Hematopoietic multipotent progenitor cell treated with erythropoietin and hydrocortisone succinate and interleukin-3 and kit ligand, for 17 days (in vitro differentiated cells): ENCODE data around the gene VSTM1.
"Not testable (repeated sequence)": the region's sequence is repeated elsewhere in the genome, so short reads cannot be mapped to it uniquely, and the experiment has no call there.

ENCODE experiments used
- DNase-seq: peaks from one replicate; pipeline ENCODE4 v3.0.0-alpha.2; 2015; ENCODE audit warnings: low spot score

Gene VSTM1

DNA sequence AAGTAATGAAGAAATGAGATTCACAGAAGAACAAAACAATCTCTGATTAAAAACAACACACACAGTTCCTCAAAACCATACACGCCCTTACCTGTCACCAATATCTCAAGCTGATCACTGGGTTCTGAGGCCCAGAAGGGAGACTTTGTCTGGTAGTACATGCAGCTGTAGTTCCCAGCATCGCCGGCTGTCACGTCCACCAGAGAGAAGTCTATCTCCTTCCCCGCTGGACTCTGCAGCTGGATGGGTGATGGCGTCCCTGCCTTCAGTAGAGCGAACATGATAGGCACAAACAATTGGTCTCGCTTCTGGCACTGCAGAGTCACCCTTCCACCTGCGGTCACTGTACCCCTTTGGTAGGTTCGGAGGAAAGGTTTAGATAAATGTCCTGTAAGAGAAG, 10.1 kb upstream of the VSTM1 start:
- DNase-seq = no peak

DNA sequence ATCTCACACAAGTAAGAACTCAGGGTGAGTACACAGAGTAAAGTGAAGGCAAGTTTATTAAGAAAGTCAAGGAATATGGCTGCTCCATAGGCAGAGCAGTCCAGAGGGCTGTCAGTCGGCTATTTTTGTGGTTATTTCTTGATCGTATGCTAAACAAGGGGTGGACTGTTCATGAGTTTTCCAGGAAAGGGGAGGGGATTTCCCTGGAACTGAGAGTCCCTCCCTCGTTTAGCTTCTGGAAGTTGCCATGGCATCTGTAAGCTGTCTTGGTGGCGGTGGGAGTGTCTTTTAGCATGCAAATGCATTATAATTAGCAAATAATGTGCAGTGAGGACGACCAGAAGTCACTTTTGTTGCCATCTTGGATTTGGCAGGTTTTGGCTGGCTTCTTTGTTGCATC, 5.8 kb upstream of the VSTM1 start:
- DNase-seq = no peak

DNA sequence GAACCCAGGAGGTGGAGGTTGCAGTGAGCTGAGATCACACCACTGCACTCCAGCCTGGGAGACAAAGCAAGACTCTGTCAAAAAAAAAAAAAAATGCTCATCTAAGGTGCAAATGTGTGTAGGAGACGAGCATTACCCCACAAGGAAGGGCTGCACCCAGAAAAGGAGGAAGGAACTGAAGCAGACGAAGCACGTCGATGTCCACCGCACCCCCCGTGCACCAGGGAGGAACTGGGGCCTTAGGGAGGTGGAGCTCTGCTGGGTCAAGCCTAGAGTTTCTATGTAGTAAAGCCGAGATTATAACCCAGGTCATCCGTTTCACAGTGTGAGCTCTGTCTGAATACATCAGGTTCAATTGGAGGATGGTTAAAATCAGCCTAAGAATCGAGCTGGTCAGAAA, 1.1 kb downstream of the VSTM1 start:
- no peak for DNase-seq

DNA sequence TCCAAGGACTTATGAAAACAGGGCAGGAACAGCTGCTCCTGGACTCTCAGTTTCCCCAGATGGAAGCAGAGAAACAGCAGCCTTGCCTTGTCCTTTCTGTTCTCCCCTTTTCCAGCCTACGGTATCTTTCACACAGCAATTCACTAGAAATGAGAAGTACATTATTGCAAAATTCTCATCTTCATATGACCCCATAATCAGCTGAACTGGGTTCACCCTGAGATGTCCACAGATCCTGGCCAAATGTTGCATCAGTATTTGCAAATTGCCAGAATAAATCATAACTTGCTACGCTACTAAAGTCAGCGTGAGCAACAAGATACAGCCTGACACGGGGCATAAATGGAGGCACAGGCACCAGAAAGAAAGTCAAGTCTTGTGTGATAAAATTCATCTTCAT, 16.1 kb downstream of the VSTM1 start:
- DNase-seq = no peak

DNA sequence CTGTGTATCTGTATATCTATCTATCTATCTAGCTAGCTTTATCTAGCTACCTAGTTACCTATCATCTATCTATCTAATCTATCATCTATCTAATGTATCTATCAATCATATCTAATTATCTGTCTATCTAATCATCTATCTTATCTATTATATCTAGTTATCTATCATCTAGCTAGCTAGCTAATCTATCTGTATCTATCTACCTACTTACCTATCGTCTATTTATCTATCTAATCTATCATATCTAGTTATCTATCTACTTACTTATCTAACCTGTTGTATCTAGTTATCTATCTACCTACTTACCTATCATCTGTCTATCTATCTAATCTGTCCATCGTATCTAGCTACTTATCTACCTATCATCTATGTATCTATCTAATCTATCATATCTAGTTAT, 17.9 kb downstream of the VSTM1 start:
- no peak for DNase-seq

DNA sequence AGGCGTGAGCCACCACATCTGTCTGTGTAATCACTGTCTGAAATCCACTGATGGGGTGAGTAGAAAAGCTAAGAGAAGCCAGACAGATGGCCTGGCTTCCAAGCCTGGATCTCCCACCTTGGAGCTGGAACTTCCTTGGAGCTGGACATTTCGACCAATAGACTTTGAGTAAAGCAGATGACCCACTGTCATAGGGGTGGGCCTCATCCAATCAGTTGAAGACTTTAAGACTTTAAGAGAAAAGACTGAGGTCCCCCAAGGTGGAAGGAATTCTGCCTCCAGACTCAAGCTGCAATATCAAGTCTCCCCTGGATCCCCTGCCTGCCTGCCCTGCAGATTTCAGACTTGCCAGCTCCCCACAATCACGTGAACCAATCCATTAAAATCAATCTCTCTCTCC, 20.7 kb downstream of the VSTM1 start:
- no peak for DNase-seq

DNA sequence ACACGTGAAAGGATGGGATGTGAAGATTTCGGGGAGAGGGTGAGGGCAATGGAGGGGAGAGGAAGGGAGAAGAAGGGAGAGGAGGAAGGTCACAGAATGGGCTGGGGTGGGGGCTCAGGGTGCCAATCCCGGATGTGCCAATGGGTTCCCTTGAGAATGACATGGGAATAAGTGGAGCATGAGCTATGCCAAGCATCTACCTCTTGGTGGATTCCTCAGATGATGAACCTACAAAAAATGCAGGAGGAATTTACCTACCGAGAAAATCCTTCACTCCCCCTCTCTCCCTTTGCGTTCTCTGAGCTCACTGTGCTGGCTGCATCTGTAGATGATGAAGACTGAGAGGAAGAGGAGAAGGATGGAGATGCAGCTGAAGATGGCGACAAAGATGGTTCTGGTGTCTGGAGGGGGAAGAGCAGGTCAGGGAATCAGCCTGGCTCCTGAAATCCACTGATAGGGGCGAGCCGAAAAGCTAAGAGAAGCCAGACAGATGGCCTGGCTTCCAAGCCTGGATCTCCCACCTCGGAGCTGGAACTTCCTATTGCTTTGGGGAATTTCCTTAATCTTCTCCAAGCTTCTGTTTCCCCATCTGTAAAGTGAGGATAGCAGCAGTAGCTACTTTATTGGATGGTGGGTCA, 21.6 kb downstream of the VSTM1 start:
- DNase-seq = no peak

DNA sequence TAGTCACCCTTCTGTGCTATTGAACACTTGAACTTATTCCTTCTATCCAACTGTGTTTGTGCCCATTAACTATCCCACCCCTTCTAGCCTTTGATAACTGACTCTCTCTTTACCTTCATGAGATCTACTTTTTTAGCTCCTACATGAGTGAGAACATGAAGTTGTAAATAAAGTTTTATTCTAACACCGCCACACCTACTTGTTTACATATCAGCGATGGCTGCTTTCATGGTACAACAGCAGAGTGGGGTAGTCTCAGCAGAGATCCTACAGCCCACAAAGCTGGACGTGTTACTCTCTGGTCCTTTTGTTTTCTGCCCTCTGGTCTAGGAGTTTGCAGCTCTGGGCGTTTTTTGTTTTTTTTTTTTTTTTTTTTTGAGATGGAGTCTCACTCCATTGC, 23.7 kb downstream of the VSTM1 start:
- DNase-seq = no peak

DNA sequence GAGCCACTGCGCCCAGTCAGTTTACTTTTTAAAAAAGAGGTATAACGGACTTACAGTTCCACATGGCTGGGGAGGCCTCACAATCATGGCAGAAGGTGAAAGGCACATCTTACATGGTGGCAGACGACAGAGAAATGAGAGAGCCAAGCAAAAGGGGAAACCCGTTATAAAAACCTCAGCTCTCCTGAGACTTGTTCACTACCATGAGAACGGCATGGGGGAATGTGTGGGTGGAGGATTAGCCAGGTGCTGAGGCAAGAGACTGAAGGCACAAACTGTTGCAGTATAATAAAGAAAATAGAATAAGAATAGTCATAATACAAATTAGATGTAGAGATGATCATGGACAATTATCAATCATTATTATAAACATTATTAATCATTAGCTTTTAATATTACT, 27.2 kb downstream of the VSTM1 start:
- not testable (repeated sequence) for DNase-seq

DNA sequence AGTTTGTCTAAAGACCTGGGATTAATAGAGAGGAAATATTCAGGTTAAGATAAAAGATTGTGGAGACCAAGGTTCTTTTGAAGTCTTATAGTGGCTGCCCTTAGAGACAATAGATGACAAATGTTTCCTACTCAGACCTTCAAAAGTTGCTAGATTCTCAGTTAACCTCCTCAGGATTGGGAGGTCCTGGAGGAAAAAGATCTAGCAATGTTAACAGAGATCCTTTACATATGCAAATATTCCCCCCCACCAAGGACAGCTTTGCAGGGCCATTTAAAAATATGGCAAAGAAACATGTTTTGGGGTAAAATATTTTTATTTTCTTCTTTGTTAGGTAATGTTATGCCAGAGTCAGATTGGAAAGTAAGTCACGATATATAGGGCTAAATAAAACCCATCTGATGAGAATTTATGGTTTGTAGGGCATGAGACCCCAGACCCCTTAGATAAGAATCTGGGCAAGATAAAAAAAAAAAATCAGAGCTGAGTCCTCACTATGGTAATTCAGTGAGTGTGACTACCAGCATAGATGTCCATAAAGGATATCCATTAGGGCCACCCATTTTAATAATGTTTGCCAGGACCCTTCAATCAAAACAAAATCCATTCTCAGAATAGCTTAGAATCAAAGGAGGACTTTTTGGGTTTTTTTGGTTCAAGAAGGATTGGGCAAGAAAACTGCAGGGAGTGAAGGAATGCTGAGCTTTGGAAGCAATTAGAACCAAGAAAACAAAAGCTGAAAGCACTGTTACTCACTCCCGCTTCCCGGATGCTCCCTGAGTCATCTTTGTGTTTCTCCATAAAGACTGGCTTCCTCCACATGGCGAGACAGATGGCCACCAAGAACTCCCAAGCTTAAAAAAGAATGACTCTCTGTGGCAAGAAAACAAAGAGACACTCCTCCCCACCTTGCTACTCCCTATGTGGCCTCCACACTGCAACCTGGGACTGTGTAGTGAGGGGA, 28.2 kb downstream of the VSTM1 start:
- DNase-seq = no peak

DNA sequence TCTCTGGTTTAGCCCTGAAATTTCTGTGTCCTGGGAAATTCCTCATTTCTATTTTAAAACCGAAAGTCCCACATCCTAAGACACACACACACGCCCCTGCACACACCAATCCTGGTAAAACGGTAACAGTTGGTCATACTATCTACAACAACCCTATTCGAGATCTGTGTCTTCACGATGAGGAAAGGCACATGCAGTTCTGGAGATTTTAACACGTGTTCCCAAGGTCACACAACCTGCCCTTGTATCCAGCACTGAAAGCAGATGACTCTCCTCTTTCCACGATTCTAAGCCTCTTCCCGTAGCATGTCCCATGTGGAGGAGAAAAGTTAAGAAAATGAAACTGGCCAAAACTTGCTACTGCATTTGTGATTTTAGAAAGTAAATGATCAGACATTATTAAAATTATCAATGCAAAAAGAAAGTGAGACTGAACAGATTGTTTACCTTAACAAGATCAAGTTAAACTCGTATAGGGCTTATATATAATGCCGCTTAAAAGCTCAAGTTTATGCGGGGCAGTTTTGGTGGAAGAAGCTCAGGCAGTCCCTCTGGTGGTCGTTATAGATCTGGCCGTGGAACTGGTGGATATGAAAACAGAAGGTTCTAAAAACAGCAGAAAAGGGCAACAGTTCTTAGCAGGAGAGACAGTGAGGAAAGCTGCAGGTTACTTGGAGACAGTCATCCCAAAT, 32.7 kb downstream of the VSTM1 start:
- no peak for DNase-seq

DNA sequence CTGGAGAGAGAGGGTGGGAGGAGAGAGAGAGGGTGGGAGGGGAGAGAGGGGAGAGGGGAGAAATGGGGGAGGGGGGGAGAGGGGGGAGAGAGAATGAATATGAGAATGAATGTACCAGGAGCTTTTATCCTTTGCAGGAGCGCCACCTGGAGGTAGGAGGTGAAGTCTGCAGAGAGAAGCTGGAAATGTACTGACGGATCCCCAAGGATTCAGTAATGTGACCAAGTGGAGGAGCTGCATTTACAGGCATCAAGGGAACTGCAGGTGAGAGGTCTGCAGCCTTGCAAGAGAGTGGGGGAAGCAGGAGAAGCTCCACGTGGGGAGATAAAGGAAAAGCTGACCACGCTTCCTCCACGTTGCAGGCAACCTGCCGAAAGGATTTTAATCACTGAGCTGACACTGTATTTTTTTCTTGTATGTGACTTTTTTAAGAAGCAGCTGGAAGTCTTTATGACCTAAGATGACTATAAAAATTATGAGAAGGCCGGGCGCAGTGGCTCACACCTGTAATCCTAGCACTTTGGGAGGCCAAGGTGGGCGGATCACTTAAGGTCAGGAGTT, 33.7 kb downstream of the VSTM1 start:
- DNase-seq = peak; percentile 47

DNA sequence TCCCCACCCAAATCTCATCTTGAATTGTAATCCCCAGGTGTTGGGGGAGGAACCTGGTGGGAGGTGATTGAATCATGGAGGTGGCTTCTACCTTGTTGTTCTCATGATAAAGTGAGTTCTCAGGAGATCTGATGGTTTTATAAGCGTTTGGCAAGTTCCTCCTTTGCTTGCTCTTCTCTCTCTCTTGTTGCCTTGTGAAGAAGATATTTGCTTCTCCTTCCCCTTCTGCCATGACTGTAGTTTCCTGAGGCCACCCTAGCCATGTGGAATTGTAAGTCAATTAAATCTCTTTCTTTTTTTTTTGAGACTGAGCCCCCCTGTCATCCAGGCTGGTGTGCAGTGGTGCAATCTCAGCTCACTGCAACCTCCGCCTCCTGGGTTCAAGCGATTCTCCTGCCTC, 34.4 kb downstream of the VSTM1 start:
- no peak for DNase-seq

DNA sequence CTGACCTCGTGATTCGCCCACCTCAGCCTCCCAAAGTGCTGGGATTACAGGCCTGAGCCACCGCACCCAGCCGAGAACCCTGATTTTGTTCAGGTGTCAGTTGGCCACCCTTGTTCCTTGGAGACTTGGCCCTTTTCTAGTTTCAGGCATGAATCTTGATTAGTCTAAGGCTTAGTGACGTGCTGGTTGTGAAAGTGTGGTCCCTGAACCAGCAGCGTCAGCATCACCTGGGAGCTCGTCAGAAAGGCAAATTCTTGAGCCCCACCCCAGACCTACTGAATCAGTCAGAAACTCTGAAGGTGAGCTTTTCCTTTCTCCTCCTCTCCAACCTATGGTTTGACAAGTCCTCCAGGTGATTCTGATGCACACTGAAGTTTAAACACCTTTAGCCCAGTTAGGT, 37.0 kb downstream of the VSTM1 start:
- no peak for DNase-seq

DNA sequence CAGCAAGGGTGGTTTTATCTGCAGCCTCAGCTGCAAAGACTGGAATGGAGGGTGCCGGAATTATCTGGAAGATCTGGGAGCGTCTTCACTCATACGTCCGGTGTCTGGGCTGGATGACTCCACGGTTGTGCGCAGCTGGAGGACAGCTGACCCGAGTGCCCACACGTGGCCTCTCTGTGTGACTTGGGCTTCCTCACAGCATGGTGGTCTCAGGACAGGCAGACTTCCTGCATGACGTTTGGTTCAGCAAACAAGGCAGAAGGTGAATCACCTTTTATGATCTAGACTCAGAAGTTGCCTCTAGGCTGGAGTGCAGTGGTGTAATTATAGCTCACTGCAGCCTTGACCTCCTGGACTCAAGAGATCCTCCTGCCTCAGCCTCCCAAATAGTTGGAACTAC, 39.0 kb downstream of the VSTM1 start:
- no peak for DNase-seq

DNA sequence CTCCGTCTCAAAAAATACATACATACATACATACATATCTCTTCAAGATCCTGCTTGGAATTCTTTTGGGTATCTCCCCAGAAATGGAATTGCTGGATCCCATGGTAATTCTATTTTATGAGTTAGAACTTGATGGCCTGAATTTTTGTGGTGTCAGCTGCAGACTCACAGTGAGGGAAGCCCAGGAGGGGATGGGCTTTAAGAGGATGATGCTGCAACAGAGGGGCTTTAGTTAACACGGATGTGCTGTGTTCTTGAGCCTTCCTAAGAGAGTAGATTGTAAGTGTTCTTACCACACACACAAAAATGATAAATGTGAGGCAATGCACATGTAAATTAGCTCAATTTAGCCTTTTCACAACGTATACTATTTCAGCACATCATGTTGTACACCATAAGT, 40.5 kb downstream of the VSTM1 start:
- DNase-seq = no peak

DNA sequence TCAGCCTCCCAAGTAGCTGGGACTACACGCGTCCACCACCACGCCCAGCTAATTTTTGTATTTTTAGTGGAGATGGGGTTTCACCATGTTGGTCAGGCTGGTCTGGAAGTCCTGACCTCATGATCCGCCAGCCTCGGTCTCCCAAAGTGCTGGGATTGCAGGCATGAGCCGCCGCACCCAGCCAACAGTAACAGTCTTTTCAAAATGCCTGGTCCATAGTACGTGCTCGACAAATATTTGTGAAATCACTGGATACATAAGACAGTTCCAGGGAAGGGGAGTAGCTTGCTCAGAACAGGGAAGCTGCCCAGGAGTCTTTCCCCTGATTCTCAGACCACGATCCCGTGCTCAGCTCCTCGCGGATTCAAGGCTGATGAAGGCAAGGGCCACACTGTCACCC, 41.8 kb downstream of the VSTM1 start:
- DNase-seq = no peak

DNA sequence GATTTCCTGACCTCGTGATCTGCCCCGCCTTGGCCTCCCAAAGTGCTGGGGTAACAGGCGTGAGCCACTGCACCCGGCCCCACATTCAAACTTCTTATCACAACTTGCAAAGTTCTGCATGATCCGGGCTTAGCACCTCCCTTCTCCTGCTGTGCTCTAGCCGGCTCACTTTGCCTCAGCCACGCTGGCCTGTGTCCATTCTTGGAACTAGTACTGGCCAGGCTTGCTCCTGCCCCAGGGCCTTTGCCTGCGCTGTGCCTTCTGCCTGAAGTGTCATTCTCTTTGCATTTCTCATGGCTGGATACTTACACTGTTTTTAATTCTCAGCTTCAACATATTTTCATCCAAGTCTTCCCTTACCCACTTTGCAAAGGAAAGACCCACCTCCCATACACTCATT, 42.3 kb downstream of the VSTM1 start:
- DNase-seq = no peak

DNA sequence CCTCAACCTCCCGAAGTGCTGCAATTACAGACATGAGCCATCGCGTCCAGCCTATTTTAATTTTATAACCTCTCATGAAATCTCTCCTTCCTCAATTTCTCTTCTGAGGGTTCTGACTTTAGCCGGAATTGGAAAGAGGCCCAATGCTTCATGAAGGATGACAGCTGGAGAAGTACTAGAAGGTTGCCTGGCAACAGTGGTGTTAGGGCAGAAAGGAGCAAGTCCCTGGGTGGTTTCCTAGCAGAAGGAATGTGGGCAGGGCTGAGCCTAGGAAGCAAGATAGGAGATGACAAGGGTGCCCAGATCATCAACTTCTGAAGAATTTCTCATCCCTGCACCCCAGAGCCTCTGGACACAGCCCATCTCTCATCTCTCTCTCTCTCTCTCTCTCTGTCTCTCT, 46.4 kb downstream of the VSTM1 start:
- DNase-seq = no peak

DNA sequence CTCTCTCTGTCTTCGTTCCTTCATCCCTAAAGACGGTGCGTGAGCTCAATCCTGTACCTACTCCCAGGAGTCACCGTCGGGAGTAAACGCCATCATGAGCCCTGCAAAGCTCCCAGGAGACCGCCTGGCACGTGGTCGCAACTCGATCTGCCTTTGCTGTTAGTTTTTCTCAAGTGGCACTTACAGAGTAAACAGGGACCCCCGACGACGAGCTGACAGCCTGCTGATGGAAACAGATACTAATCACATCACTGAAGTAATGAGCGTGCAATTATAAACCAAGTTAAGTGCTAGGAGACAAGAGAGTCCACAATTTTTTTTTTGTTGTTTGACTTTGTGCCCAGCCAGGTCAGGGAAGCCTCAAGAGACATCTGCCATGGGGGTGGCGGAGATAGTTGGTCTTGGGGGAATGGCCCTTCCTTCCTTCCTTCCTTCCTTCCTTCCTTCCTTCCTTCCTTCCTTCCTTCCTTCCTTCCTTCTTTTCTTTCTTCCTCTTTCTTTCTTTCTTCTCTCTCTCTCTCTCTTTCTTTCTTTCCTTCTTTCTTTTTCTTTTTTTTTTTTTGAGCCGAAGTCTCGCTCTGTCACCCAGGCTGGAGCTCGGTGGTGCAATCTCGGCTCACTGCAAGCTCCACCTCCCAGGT, 48.7 kb downstream of the VSTM1 start:
- DNase-seq = no peak

DNA sequence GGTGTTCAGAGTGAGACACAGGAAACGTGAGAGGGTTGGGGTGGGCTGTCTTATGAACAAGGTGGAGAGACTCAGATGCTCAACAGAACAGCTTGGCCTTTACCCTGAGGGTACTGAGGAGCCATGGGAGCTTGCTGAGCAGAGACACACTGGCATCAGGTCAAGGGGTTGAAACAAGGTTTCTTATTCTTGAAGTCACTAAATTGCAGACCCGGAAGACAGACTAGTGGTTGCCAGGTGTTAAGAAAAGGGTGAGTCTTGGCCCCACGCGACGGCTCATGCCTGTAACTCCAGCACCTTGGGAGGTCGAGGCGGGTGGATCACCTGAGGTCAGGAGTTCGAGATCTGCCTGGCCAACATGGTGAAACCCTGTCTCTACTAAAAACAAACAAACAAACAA, 49.8 kb downstream of the VSTM1 start:
- DNase-seq = no peak

DNA sequence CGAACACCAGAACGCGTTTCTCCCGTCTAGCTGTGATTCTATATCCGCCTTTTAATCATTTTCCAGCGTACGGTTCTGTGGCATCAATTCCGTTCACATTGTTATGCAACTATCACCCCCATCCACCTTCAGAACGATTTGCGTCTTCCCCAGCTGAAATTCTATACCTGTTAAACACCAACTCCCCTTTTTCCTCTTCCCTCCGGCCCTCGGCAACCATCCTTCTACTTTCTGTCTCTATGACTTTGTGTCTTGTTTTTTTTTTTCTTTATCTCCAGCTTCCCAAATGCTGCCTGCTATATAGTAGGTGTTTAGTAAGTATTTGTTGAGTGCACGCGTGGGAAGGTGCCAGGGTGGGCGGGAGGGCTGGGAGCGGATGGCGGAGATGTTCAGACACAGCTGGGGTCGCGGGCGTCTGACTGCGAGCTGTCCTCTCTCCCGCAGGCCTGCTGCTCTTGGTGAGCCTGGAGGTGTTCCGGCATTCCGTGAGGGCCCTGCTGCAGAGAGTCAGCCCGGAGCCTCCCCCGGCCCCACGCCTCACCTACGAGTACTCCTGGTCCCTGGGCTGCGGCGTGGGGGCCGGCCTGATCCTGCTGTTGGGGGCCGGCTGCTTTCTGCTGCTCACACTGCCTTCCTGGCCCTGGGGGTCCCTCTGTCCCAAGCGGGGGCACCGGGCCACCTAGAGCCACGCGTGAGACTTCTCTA, 52.0 kb downstream of the VSTM1 start:
- DNase-seq = no peak
